H1 (cell line): ENCODE results near the gene TMEM254. TPM values are rescaled to one million over a fixed set of nuclear protein-coding genes. Genes with fewer than 3 reads are reported as not detected.

Experiments
- CTCF ChIA-PET: fragments of 300-600 bp; sonication (Branson Sonifier 250); formaldehyde crosslinking; loops from one replicate; lab custom pipeline; 2021; ENCODE audit not compliant: partially characterized antibody; lab: Charles Lee
- POLR2A ChIA-PET: fragments of 300-600 bp; sonication (Branson Sonifier 250); formaldehyde crosslinking; loops from one replicate; lab custom pipeline; 2021; ENCODE audit warnings: inconsistent platforms; ENCODE audit not compliant: partially characterized antibody; lab: Charles Lee
- DNase-seq, 2 experiments: peaks; one replicate each; pipeline versions ENCODE4 v3.0.0 to v3.0.0-alpha.2; 2010 to 2022; ENCODE audit warnings: low spot score in 2 of 2, low read depth in 1 of 2, mixed read lengths in 1 of 2
- FAIRE-seq: peaks from 2 replicates; lab custom pipeline; 2011; peaks lifted over from hg19 to GRCh38; lab: Jason Lieb, UNC
- H2AFZ ChIP-seq: 2 replicates; pipeline ENCODE4 v1.8.1; 2012; ENCODE audit warnings: low read length, inconsistent platforms
- H2AK5ac ChIP-seq: 2 replicates; pipeline ENCODE4 v1.6.1; 2013; ENCODE audit warnings: low read depth, low read length
- H2BK120ac ChIP-seq: replicated peaks from 2 replicates; pipeline ENCODE3; 2013; ENCODE audit warnings: low read depth, low read length, inconsistent platforms
- H2BK12ac ChIP-seq: 2 replicates; pipeline ENCODE4 v1.6.1; 2013; ENCODE audit warnings: low read depth, low read length
- H2BK15ac ChIP-seq: 2 replicates; pipeline ENCODE4 v1.6.1; 2013; ENCODE audit warnings: low read length
- H2BK20ac ChIP-seq: 2 replicates; pipeline ENCODE4 v1.6.1; 2013; ENCODE audit warnings: low read length
- H2BK5ac ChIP-seq: 2 replicates; pipeline ENCODE4 v1.6.1; 2013; ENCODE audit warnings: low read depth, low read length
- H3K14ac ChIP-seq: 2 replicates; pipeline ENCODE4 v1.6.1; 2013; ENCODE audit warnings: inconsistent platforms; ENCODE audit not compliant: insufficient read length
- H3K18ac ChIP-seq: 2 replicates; pipeline ENCODE4 v1.6.1; 2013; ENCODE audit warnings: low read length; ENCODE audit errors: extremely low read depth
- H3K23ac ChIP-seq: 2 replicates; pipeline ENCODE4 v1.6.1; 2013; ENCODE audit warnings: inconsistent platforms; ENCODE audit not compliant: insufficient read length
- H3K23me2 ChIP-seq: 2 replicates; pipeline ENCODE4 v1.6.1; 2013; ENCODE audit warnings: low read depth, low read length
- H3K27ac ChIP-seq: 2 replicates; pipeline ENCODE4 v1.6.1; 2011; ENCODE audit warnings: low read depth, low read length, inconsistent platforms
- H3K27me3 ChIP-seq, 4 experiments: replicated peaks in 1 of 4; 1 replicate in 1 of 4; 2 replicates in 3 of 4; pipeline versions ENCODE4 v1.6.1 to v1.8.1; 2011 to 2013; ENCODE audit warnings: low read length in 3 of 4, mild to moderate bottlenecking in 3 of 4, inconsistent platforms in 2 of 4, mixed read lengths in 2 of 4, moderate library complexity in 1 of 4; ENCODE audit not compliant: control insufficient read depth in 3 of 4, insufficient read depth in 3 of 4; ENCODE audit errors: extremely low read depth in 1 of 4
- H3K36me3 ChIP-seq, 4 experiments: 2 replicates each; pipeline versions ENCODE4 v1.6.1 to v1.8.1; 2011 to 2013; ENCODE audit warnings: mild to moderate bottlenecking in 4 of 4, low read length in 3 of 4, moderate library complexity in 2 of 4, control low read depth in 1 of 4, inconsistent platforms in 1 of 4; ENCODE audit not compliant: insufficient read depth in 4 of 4, control insufficient read depth in 2 of 4
- H3K4ac ChIP-seq: replicated peaks from 2 replicates; pipeline ENCODE3; 2013; ENCODE audit warnings: low read length, low read depth, mixed read lengths, inconsistent platforms; ENCODE audit not compliant: insufficient read length
- H3K4me1 ChIP-seq, 4 experiments: replicated peaks in 1 of 4; 1 replicate in 1 of 4; 2 replicates in 3 of 4; pipeline versions ENCODE4 v1.6.1 to v1.8.1; 2011 to 2013; ENCODE audit warnings: low read length in 3 of 4, inconsistent platforms in 2 of 4, mixed read lengths in 1 of 4; ENCODE audit not compliant: insufficient read depth in 4 of 4, control insufficient read depth in 3 of 4
- H3K4me2 ChIP-seq, 2 experiments: 2 replicates each; pipeline versions ENCODE4 v1.6.1 to v1.8.1; 2011 to 2013; ENCODE audit warnings: low read depth in 2 of 2, low read length in 2 of 2, control low read depth in 1 of 2, inconsistent platforms in 1 of 2, mild to moderate bottlenecking in 1 of 2; ENCODE audit not compliant: insufficient read depth in 1 of 2
- H3K4me3 ChIP-seq, 4 experiments: fragments of 200-600, 300-600 bp in 1 of 4; sonication (generic), shearing (Covaris generic), sonication (Bioruptor Twin) in 1 of 4; 2 replicates each; pipeline versions ENCODE4 v1.5.1 to v1.8.1; 2011 to 2016; ENCODE audit warnings: low read length in 4 of 4, low read depth in 3 of 4, control low read depth in 2 of 4, inconsistent platforms in 2 of 4, mild to moderate bottlenecking in 2 of 4, mixed read lengths in 1 of 4, moderate library complexity in 1 of 4; ENCODE audit not compliant: insufficient read depth in 2 of 4; ENCODE audit errors: extremely low read depth in 1 of 4
- H3K56ac ChIP-seq: replicated peaks from 2 replicates; pipeline ENCODE3; 2013; ENCODE audit warnings: low read depth, mild to moderate bottlenecking, mixed read lengths, low read length, inconsistent platforms; ENCODE audit not compliant: insufficient read length
- H3K79me1 ChIP-seq: 2 replicates; pipeline ENCODE4 v1.6.1; 2013; ENCODE audit warnings: low read depth, low read length, control low read depth
- H3K79me2 ChIP-seq, 2 experiments: 2 replicates each; pipeline versions ENCODE4 v1.6.1 to v1.8.1; 2012 to 2013; ENCODE audit warnings: low read length in 2 of 2, mild to moderate bottlenecking in 2 of 2, inconsistent platforms in 1 of 2; ENCODE audit not compliant: insufficient read depth in 2 of 2, control insufficient read depth in 1 of 2
- H3K9ac ChIP-seq, 4 experiments: replicated peaks in 1 of 4; 1 replicate in 1 of 4; 2 replicates in 3 of 4; pipeline versions ENCODE4 v1.6.1 to v1.8.1; 2011 to 2013; ENCODE audit warnings: low read depth in 3 of 4, low read length in 3 of 4, control low read depth in 2 of 4, mild to moderate bottlenecking in 2 of 4, moderate library complexity in 2 of 4, inconsistent platforms in 1 of 4; ENCODE audit errors: extremely low read depth in 1 of 4
- H3K9me3 ChIP-seq, 2 experiments: 2 replicates each; pipeline versions ENCODE4 v1.6.1 to v1.8.1; 2012 to 2013; ENCODE audit warnings: mild to moderate bottlenecking in 2 of 2, moderate library complexity in 2 of 2, control low read depth in 1 of 2, inconsistent platforms in 1 of 2, low read depth in 1 of 2, low read length in 1 of 2, mixed read lengths in 1 of 2; ENCODE audit not compliant: insufficient read depth in 2 of 2
- H4K20me1 ChIP-seq, 2 experiments: replicated peaks in 1 of 2; 2 replicates each; pipeline versions ENCODE3 to v1.8.1; 2011 to 2013; ENCODE audit warnings: inconsistent platforms in 2 of 2, low read length in 2 of 2, mild to moderate bottlenecking in 1 of 2; ENCODE audit not compliant: insufficient read depth in 2 of 2, control insufficient read depth in 1 of 2
- H4K5ac ChIP-seq: 2 replicates; pipeline ENCODE4 v1.6.1; 2013; ENCODE audit warnings: low read length, low read depth, mixed read lengths, inconsistent platforms; ENCODE audit not compliant: insufficient read length
- H4K8ac ChIP-seq: 2 replicates; pipeline ENCODE4 v1.8.0; 2013; ENCODE audit warnings: mild to moderate bottlenecking, moderate library complexity, low read length, inconsistent platforms; ENCODE audit not compliant: insufficient read depth; ENCODE audit errors: extremely low read depth
- H4K91ac ChIP-seq: replicated peaks from 2 replicates; pipeline ENCODE3; 2013; ENCODE audit warnings: low read length, mixed read lengths, inconsistent platforms; ENCODE audit not compliant: insufficient read length
- ASH2L ChIP-seq: fragments of 200-600, 300-600 bp; sonication (generic); IDR thresholded peaks from one replicate; pipeline ENCODE4 v1.7.1; 2017; ENCODE audit warnings: low read length
- YY1 ChIP-seq: IDR thresholded peaks from 2 replicates; pipeline ENCODE4 v1.6.1; 2011; ENCODE audit warnings: low read depth, mild to moderate bottlenecking, low read length
- polyA plus RNA-seq, 7 experiments: library from polyadenylated mRNA; depleted of rRNA in 3 of 7; stranded (reverse) in 5 of 7; unstranded in 2 of 7; fragments of >200 nt in 5 of 7; fragments of 200-250 nt in 2 of 7; gene quantifications; 1 replicate in 5 of 7; 2 replicates in 1 of 7; 4 replicates in 1 of 7; pipeline versions ENCODE4 v1.2.1 to v1.2.3, GENCODE V29; 2011 to 2013; ENCODE audit warnings: missing spikeins in 2 of 7, mixed read lengths in 2 of 7
- total RNA-seq: library from RNA; stranded (reverse); fragmentation: NEBNext Ultra II Directional; extraction: Animal tissue kit (Norgen Biotek cat#: 25700); gene quantifications from 2 replicates; pipeline ENCODE4 v1.2.1, GENCODE V29; 2021

TMEM254 gene
- total and polyA plus RNA-seq, 2 of the 8 experiments (the other 6 are each of a cell fraction or from before 2014, with no cell fraction given), result 26.9 to 61.2 TPM

DNA sequence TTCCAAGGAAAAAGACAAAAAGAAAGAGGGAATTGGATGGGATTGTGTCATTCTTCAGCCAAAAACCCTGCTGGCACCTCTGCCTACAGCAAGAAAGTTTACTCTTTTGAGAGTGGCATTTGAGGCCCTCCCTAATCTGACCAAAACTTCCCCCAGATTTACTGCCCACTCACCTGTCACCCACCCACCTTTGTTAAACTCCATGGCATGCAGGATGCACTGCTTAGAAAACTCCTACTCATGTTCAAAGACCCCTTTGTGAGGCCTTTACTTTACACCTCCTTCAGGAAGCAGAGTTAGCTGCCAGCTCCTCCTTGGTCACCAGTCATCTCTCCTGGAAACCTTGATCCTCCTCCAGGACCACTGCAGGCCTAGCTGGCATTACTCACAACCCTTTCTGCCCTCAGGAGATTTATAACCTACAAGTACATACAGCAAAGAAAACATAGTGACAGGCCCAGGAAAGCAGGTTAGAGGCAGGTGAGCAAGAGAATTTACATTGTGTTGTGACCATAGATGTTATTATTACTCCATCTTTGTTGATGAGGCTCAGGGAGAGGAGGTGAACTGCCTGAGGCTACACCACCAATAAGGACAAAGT is 43.7 kb downstream of the TMEM254 start:
- H3K36me3 ChIP-seq, result no peaks in the 10 kb centered on the region
- no peak overlapping the region for H2BK120ac ChIP-seq
- H3K27me3 ChIP-seq, result no peaks in the 10 kb centered on the region
- no peak overlapping the region for H3K4ac ChIP-seq
- no peaks in the 10 kb centered on the region for H4K20me1 ChIP-seq
- no peak overlapping the region for H3K18ac ChIP-seq
- H3K4me3 ChIP-seq, result no peak overlapping the region
- no peak overlapping the region for H2AFZ ChIP-seq
- no peak overlapping the region for H2AK5ac ChIP-seq
- FAIRE-seq, result no peak
- H3K9ac ChIP-seq, result no peak overlapping the region
- ChIA-PET CTCF (interaction anchor here (1.8 to 2.7 kb wide), 2 partner anchors 10 to 62 kb away, joined by 8 to 10 read pairs; partner anchors contain the start of gene PLAC9), POLR2A (no interaction called here)
- H3K79me1 ChIP-seq, result no peaks in the 10 kb centered on the region
- no peak overlapping the region for H2BK12ac ChIP-seq
- TF ChIP-seq ASH2L (no peak), YY1 (no peak)
- TF ChIP-seq, all 59 proteins: peak for 0
- Histone ChIP-seq H3K14ac (no peak overlapping the region), H2BK15ac (no peak overlapping the region), H3K4me2 (no peak overlapping the region), H3K23ac (no peak overlapping the region), H2BK20ac (no peak overlapping the region), H3K79me2 (no peaks in the 10 kb centered on the region), H2BK5ac (no peak overlapping the region), H3K27ac (no peak overlapping the region), H3K23me2 (no peaks in the 10 kb centered on the region), H4K5ac (no peak overlapping the region), H3K4me1 (0 out of 7 replicates have a peak, but pooled peaks cover 0 to 2% (median 0%) of the 10 kb centered on the region in 4 experiments), H3K9me3 (no peaks in the 10 kb centered on the region), H4K8ac (no peak overlapping the region), H4K91ac (no peak overlapping the region), H3K56ac (no peak overlapping the region)
- DNase-seq, result no peak
